CD4-positive, alpha-beta T cell treated with Interleukin-21 for 1 hour (primary cell): ENCODE results near the gene CREB3L2.

Experiments
- DNase-seq: peaks from one replicate; pipeline ENCODE4 v3.0.0-alpha.2; 2020

The CREB3L2 gene

DNA sequence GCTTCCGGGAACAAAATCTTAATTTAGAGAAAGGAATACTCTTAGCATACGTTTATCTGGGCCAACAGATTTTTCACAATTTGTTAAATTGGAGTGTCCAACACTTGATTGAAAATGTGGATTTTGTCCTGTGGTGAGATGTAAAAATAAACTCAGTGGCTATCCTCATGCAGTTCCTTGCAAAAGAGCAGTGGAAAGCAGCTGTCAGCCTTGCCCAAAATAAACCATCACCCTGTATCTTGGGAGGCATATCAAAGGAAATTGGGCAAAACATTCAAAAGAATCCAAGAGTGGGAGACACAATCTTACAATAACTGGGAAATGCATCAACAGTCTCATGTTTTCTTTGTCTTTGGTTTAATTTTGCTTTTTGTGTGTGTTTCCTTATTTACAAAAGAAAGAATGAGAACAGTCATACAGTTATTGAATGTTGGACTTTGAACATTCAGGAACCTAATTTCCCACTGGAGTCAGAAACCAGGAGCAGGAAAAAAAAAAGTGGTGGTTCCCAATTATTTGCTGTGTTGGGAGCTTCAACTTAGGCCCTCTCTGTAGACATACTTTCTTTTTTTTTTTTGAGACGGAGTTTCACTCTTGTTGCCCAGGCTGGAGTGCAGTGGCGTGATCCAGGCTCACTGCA is 110.8 kb downstream of the CREB3L2 start:
- DNase-seq = no peak

- no peak for DNase-seq
Measured at GRCh38 chr7:137890449-137890921, 111.4 kb downstream of the CREB3L2 start.

GRCh38 chr7:137888241-137888640 is 113.6 kb downstream of the CREB3L2 start:
- DNase-seq = no peak

DNA sequence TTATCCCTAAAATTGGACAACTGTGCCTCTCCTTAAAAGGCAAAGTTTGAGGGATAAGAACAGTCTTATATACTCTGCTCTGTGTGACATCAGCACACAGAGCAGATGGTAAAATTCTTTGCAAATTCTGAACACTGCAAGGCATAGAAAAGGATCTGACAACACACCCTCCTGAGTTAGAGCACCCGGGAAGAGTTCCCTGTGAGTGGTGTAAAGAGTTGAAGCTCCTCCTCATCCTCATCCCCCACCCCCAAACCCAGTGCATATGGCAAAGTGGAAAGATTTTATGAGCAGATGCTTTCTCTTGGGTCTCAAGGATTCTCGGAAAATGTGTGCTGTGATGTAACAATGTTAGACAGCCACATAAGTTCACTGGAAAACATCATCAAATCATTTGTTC is 115.1 kb downstream of the CREB3L2 start:
- no peak for DNase-seq

DNA sequence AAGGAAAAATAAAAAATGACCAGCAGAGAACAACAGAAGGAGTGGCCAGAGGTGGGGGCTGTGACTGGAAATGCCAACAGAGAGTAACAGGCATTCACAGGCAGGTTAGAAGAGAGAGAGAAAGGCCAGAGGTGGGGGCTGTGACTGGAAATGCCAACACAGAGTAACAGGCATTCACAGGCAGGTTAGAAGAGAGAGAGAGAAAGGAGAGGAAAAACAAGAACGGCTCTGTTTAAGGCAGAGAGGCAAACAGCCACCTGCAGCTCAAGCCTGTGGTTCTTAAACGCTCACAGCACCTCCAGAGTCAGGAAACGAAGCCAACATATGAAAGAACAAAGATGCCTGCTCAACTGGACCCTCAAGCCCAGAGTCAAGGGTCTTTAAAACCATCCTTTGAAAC is 115.6 kb downstream of the CREB3L2 start:
- no peak for DNase-seq

- no peak for DNase-seq
Measured at GRCh38 chr7:137885678-137886077, 116.2 kb downstream of the CREB3L2 start.

DNA sequence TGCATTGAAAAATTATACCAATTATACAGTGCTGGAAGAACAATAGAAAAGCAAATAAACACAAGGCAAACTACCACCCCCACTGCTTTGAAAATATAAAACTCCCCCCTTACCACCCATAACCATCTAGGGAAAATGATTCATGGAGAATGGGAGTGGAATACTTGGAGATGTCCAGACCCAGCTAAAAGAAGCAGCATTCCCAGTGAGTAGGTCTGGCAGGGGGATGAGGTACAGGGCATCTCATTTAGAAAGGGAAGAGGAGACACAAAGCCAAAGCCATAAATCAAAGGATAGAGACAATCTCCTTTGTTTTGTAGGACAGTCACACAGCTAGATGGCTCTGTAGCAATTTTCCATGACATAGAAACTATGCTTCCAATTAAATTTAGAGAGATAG is 119.1 kb downstream of the CREB3L2 start:
- no peak for DNase-seq

DNA sequence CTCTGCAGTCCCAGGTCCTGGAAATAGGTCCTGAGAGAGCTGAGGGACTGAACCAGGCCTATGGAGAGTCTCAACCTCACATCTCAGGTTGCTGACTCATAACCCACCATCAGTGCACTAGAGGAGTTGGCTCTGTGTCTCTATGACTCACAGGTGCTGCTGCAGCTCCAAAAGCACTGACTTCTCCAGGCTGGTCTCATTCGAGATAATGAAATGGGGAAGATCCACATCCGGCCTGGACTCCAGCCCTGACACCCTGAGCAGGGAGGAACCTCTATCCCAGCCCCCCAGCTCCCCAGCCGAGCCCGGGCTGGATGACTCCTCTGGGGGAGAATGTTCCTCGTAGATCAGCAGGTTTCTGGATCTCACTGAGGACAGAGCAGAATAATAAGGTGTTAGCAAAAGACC is 119.6 kb downstream of the CREB3L2 start:
- DNase-seq = no peak

DNA sequence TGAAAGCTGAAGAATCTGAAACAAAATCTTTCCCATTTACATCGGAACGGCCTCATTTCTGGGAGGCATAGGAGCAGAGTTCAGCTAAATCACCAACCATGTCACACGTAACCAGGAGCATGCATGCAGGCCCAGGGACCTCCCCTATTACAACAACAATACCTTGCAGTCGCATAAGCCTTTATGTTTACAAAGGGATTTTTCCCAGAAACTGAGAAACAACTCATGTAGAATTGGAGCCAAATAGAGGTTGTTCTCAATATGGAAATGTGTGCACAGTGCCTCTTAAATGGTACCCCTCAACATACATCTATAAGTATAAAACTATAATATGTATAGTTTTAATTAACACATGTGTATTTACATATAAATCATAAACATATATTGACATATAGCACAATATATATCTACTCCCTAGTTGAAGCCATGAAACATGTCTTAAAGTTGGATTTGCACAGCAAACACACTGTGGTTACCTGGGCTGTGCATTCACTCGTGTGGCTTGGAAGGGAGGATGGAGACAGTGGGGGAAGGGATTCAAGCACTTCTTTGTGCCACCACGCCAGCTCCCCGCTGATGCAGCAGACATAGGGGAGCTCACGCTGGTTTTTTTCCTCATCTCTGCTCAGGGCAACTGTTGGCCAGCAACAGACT is 120.2 kb downstream of the CREB3L2 start:
- no peak for DNase-seq

DNA sequence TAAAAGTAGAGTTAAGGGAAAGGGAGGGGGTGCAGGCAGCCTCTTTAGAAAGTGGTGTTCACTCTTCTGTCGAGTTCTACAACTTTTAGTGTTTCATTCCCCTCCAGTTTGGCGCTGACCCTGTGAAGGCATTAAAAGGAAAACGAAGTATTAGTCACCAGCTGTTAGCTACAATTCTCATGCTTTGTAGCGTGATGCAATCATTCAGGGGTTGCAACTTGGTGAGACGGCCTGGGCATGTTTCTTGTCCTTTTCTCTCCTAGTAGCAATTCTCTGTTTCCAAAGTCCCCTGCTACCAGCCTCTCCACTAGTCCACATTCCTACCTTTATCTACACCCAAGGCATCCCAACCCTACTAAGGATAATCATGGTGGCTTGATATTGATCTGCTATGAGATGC is 121.5 kb downstream of the CREB3L2 start:
- DNase-seq = no peak

DNA sequence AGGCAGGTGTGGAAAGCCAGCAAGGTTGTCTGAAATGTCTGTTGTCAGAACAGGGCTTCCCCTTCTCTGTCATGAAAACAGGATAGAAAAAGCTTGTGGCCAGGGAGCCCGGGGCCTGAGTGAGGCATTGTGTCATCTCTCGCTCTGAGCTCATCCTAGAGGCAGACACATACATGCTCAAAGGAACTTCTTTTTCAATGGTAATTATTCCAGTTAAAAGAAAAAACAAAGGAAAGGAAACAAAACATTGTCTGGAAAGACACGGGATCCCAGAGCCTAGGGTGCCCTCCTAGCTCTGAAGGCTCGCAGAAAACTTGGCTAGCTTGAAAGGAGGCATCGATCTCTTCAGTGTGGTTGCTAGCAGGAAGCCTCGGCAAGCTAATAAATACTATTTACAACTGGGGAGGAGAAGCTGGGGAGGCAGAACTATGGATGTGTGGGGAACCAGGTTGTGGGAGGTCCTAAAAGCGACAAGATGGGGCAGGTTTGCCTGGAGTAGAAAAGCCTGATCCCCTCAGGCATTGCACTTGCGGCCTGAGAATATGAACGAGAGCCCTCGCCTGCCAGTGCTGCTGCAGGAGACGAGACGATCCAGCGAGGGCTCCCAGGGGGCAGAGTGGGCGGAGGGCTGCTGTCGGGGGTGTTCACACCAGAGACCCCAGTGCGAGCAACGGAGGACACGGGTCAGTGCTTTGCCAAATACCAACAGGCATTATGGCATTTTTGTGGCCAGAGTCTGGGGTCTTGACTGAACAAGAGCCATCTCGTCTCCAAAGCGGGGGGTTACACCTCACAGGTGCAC is 122.3 kb downstream of the CREB3L2 start:
- DNase-seq = no peak

DNA sequence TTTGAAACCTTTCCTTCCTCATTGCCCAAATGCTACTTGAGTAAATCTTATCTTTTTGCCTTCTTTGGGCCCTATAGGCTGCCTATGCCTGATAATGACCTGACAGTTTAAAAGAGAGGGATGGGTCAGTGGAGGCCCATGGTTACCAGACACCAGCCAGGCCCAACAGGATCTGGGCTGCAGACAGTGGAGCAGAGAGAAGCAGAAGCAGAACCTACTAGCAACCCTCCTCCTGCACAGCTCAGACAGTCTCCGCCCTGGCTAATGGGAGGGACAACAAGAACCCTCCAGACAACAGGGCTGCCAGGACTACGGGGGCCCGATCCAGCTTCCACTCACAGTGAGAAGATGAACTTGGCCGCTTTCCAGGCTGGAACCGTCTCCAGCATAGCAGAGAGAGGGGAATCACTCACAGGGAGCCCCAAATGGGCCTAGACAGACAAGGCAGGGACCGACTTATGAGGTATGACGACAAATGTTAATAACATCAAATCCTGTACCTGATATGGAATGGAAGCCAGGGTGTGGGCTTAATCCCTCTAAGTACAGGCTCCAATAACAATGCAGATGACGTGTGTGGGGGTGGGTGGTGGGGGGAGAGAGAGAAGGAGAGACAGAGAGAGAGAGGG is 123.4 kb downstream of the CREB3L2 start:
- DNase-seq = no peak

DNA sequence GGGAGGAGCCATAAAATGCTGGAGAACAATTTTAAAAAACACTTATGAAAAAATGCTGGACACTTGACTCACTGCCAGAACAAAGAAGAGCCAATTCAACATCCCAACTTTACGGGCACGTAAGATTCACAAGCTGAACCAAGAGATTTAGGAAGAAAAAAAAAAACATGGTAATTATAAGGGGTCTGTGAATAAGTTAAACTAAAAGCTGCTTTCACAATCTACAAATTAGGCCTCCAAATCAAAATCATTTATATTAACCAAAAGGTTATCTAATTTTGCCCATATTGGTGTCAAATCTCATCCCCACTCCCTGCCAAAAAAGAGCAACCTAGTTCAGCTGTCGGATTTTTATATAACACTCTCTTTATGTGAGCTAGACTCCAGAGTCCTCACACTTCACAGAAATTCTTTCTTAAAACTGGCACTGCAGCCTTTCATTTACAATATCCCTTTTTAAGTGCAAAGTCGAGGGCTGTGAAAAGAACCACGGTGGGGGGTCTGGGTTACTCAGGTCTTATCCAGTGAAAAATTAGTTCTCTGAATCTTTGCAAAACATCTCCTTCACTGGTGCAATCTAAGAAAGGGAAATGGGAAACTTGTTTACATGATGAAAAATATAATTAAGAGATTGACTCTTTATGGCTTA is 124.7 kb downstream of the CREB3L2 start:
- DNase-seq = no peak

GRCh38 chr7:137875746-137876145 is 126.1 kb downstream of the CREB3L2 start:
- no peak for DNase-seq

DNA sequence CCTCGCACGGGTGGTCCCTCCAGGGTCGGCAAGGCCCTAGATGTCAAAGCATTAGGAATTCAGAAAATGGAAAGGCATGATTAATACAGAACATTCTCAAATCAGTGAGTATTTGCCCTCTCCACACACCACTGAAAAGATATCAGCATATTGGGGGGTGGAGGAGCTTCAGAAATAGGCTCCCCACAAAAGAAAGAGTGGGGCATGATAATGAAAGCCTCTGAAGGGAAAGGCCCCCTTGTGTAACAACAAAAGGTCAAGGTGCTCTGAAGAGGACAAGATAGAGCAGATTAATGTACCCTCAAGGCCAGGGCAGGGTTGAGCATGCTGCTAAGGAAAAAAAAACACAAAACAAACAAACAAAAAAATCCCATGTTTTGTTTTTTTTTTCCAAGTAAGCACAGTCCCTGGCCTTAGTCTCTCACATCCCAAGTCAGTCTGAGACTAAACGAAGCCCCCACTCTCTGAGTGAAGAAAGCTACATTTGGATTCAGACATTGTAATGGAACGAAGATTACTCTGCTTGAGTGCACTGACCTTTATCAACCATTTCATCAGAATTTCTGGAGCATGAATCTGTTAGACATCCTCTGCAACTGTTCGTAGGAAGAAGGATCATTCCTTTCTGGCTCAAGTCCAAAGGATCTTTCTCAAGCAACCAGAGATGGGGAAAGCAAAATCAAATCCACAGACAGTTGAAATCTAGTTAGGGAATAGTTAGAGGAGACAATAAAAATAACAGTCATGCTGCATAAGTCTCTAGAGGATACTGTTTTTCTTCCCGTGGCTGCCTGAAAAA is 127.7 kb downstream of the CREB3L2 start:
- no peak for DNase-seq

GRCh38 chr7:137873524-137873923 is 128.4 kb downstream of the CREB3L2 start:
- DNase-seq = no peak

- DNase-seq = no peak
Measured at GRCh38 chr7:137871170-137871915, 130.5 kb downstream of the CREB3L2 start.

DNA sequence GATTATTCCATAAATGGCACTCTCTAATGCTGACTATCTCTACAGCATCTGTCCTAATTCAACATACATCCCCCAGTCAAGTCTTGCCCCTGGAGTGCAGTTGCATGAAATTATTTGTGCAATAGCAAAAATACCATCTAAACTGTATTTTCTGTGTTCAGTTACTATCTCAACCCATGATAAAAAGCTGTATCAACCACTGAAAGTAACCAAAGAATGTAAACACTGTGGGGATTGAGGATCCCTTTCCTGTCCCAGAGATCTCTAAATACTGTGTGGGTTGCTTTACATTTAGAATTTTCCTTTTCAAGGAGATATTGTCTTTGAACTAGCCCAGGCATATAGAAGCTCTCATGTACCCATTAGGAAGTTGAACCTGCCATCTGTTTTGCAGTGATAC is 131.2 kb downstream of the CREB3L2 start:
- no peak for DNase-seq

DNA sequence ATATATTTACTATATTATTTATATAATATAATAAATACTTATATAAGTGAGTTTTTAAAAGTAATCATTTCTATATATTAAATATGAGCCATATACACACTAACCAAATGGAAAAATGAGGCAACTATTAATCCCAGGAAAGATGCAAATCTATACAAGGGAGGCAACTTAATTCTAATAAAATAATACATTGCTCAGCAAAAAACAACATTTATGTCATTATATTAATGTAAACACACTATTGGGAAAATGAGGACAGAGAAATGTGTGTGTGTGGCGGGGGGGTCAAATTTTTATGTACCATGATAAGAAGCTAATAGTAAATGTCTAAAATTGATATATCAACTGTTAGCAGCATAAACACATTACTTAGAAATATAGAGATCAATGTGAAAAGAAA is 131.8 kb downstream of the CREB3L2 start:
- no peak for DNase-seq

GRCh38 chr7:137869260-137869659 is 132.6 kb downstream of the CREB3L2 start:
- DNase-seq = no peak

- DNase-seq = no peak
Measured at GRCh38 chr7:137867289-137867688, 134.6 kb downstream of the CREB3L2 start.
